ENCODE data around the gene TBCE.

TBCE gene

GRCh38 chr1:235450433-235450832 is 83.2 kb downstream of the TBCE start:
- Histone ChIP-seq H3K9me2 (replicated peaks; ENCODE audit: insufficient read depth, low read length) (no peaks in the 10 kb centered on the region), H2AFZ (ENCODE audit: low read length) (no peak overlapping the region), H3K9ac (ENCODE audit: low read length) (no peak overlapping the region), H3F3A (ENCODE audit: insufficient read depth, low read length) (no peaks in the 10 kb centered on the region), H3K4me1 (ENCODE audit: low read length) (no peaks in the 10 kb centered on the region), H3K36me3 (replicated peaks; ENCODE audit: insufficient read depth, low read length) (peaks cover 26% of the 10 kb centered on the region), H3K4me3 (ENCODE audit: low read length) (no peak overlapping the region), H3K27me3 (replicated peaks; ENCODE audit: insufficient read depth, low read length) (no peaks in the 10 kb centered on the region), H3K9me3 (replicated peaks; ENCODE audit: insufficient read depth, low read length) (no peaks in the 10 kb centered on the region), H4K20me1 (ENCODE audit: insufficient read depth, low read length) (no peaks in the 10 kb centered on the region), H3K4me2 (ENCODE audit: low read depth, low read length) (no peak overlapping the region), H3K79me2 (ENCODE audit: low read length) (no peaks in the 10 kb centered on the region), H3K27ac (ENCODE audit: low read length) (no peak overlapping the region)
- TF ChIP-seq EZH2 (optimal IDR thresholded peaks at IDR 0.05; ENCODE audit: low read depth, low read length) (no peak), CTCF (IDR thresholded peaks at IDR 0.05; ENCODE audit: low read length) (no peak), EZH2phosphoT487 (IDR thresholded peaks at IDR 0.05; ENCODE audit: low read length) (no peak)
- DNase-seq, result no peak

- Histone ChIP-seq H3K27me3 (replicated peaks; ENCODE audit: insufficient read depth, low read length) (no peaks in the 10 kb centered on the region), H3K9ac (ENCODE audit: low read length) (no peak overlapping the region), H3K36me3 (replicated peaks; ENCODE audit: insufficient read depth, low read length) (peaks cover 26% of the 10 kb centered on the region), H3K9me3 (replicated peaks; ENCODE audit: insufficient read depth, low read length) (no peaks in the 10 kb centered on the region), H3F3A (ENCODE audit: insufficient read depth, low read length) (no peaks in the 10 kb centered on the region), H3K4me1 (ENCODE audit: low read length) (no peaks in the 10 kb centered on the region), H3K4me3 (ENCODE audit: low read length) (no peak overlapping the region), H2AFZ (ENCODE audit: low read length) (no peak overlapping the region), H4K20me1 (ENCODE audit: insufficient read depth, low read length) (no peaks in the 10 kb centered on the region), H3K9me2 (replicated peaks; ENCODE audit: insufficient read depth, low read length) (no peaks in the 10 kb centered on the region), H3K27ac (ENCODE audit: low read length) (no peak overlapping the region), H3K4me2 (ENCODE audit: low read depth, low read length) (no peak overlapping the region), H3K79me2 (ENCODE audit: low read length) (no peaks in the 10 kb centered on the region)
- no peak for TF ChIP-seq EZH2 (optimal IDR thresholded peaks at IDR 0.05; ENCODE audit: low read depth, low read length)
- no peak for TF ChIP-seq CTCF (IDR thresholded peaks at IDR 0.05; ENCODE audit: low read length)
- TF ChIP-seq EZH2phosphoT487 (IDR thresholded peaks at IDR 0.05; ENCODE audit: low read length), result no peak
- DNase-seq, result no peak
These were observed 83.8 kb downstream of the TBCE start for GRCh38 chr1:235450886-235451483.

GRCh38 chr1:235454021-235454420 is 86.8 kb downstream of the TBCE start:
- Histone ChIP-seq H4K20me1 (ENCODE audit: insufficient read depth, low read length) (no peaks in the 10 kb centered on the region), H3K36me3 (replicated peaks; ENCODE audit: insufficient read depth, low read length) (peaks cover 17% of the 10 kb centered on the region), H3K79me2 (ENCODE audit: low read length) (no peaks in the 10 kb centered on the region)

More at GRCh38 chr1:235454021-235454420, 86.8 kb downstream of the TBCE start:
- Histone ChIP-seq H2AFZ (ENCODE audit: low read length) (no peak overlapping the region), H3K9me3 (replicated peaks; ENCODE audit: insufficient read depth, low read length) (no peaks in the 10 kb centered on the region), H3K4me2 (ENCODE audit: low read depth, low read length) (no peak overlapping the region), H3F3A (ENCODE audit: insufficient read depth, low read length) (no peaks in the 10 kb centered on the region; the same call in 1 of the 2 replicates), H3K27ac (ENCODE audit: low read length) (no peak overlapping the region), H3K27me3 (replicated peaks; ENCODE audit: insufficient read depth, low read length) (no peaks in the 10 kb centered on the region), H3K4me3 (ENCODE audit: low read length) (no peak overlapping the region), H3K4me1 (ENCODE audit: low read length) (no peaks in the 10 kb centered on the region), H3K9me2 (replicated peaks; ENCODE audit: insufficient read depth, low read length) (no peaks in the 10 kb centered on the region), H3K9ac (ENCODE audit: low read length) (no peak overlapping the region)
- DNase-seq, result no peak
- TF ChIP-seq EZH2phosphoT487 (IDR thresholded peaks at IDR 0.05; ENCODE audit: low read length) (no peak), EZH2 (optimal IDR thresholded peaks at IDR 0.05; ENCODE audit: low read depth, low read length) (no peak), CTCF (IDR thresholded peaks at IDR 0.05; ENCODE audit: low read length) (no peak)
